Trophoblast cell (in vitro differentiated cells and primary cell): Measurements from ENCODE around the gene CTBP2.

ENCODE experiments used
- DNase-seq, 2 donors: peaks; one replicate each; pipeline ENCODE4 v3.0.0-alpha.2; 2016
- H2AFZ ChIP-seq: 2 replicates; pipeline ENCODE4 v1.6.1; 2013; ENCODE audit warnings: low read length, moderate library complexity, mild to moderate bottlenecking; ENCODE audit not compliant: insufficient read depth, poor library complexity
- H2AK5ac ChIP-seq: 2 replicates; pipeline ENCODE4 v1.6.1; 2013; ENCODE audit warnings: mild to moderate bottlenecking, low read length
- H2BK120ac ChIP-seq: 2 replicates; pipeline ENCODE4 v1.6.1; 2013; ENCODE audit warnings: low read length, mild to moderate bottlenecking, moderate library complexity; ENCODE audit not compliant: insufficient read depth, poor library complexity
- H2BK12ac ChIP-seq: 2 replicates; pipeline ENCODE4 v1.6.1; 2013; ENCODE audit warnings: mild to moderate bottlenecking, low read length, moderate library complexity
- H2BK5ac ChIP-seq: 2 replicates; pipeline ENCODE4 v1.6.1; 2013; ENCODE audit warnings: low read length, low read depth, moderate library complexity, mild to moderate bottlenecking; ENCODE audit not compliant: poor library complexity
- H3K14ac ChIP-seq: 2 replicates; pipeline ENCODE4 v1.6.1; 2013; ENCODE audit warnings: mild to moderate bottlenecking, low read length
- H3K18ac ChIP-seq: 2 replicates; pipeline ENCODE4 v1.6.1; 2013; ENCODE audit warnings: mild to moderate bottlenecking, low read length
- H3K23ac ChIP-seq: 2 replicates; pipeline ENCODE4 v1.6.1; 2013; ENCODE audit warnings: low read length
- H3K27ac ChIP-seq: 2 replicates; pipeline ENCODE4 v1.5.1; 2013; ENCODE audit warnings: low read depth, mild to moderate bottlenecking, inconsistent platforms, low read length, moderate library complexity
- H3K27me3 ChIP-seq: 2 replicates; pipeline ENCODE4 v1.6.1; 2013; ENCODE audit warnings: inconsistent platforms, mild to moderate bottlenecking, low read length, moderate library complexity; ENCODE audit not compliant: insufficient read depth
- H3K36me3 ChIP-seq, 2 experiments: 1 replicate in 1 of 2; 2 replicates in 1 of 2; pipeline ENCODE4 v1.6.1; 2013; ENCODE audit warnings: low read length in 2 of 2, mild to moderate bottlenecking in 2 of 2, moderate library complexity in 1 of 2; ENCODE audit not compliant: insufficient read depth in 2 of 2, control insufficient read depth in 1 of 2
- H3K4ac ChIP-seq: 2 replicates; pipeline ENCODE4 v1.6.1; 2013; ENCODE audit warnings: low read depth, mild to moderate bottlenecking, low read length, moderate library complexity
- H3K4me1 ChIP-seq, 2 experiments: 1 replicate in 1 of 2; 2 replicates in 1 of 2; pipeline ENCODE4 v1.6.1; 2013; ENCODE audit warnings: low read length in 2 of 2, mild to moderate bottlenecking in 2 of 2, moderate library complexity in 1 of 2; ENCODE audit not compliant: insufficient read depth in 2 of 2, control insufficient read depth in 1 of 2
- H3K4me2 ChIP-seq: 2 replicates; pipeline ENCODE4 v1.6.1; 2013; ENCODE audit warnings: inconsistent platforms, mild to moderate bottlenecking, low read length, moderate library complexity
- H3K4me3 ChIP-seq: 2 replicates; pipeline ENCODE4 v1.5.1; 2013; ENCODE audit warnings: mild to moderate bottlenecking, low read depth, low read length, inconsistent platforms
- H3K79me1 ChIP-seq: one replicate; pipeline ENCODE4 v1.6.1; 2013; ENCODE audit warnings: low read length
- H3K79me2 ChIP-seq: 2 replicates; pipeline ENCODE4 v1.6.1; 2013; ENCODE audit warnings: low read length, mild to moderate bottlenecking; ENCODE audit not compliant: control insufficient read depth, insufficient read depth, poor library complexity
- H3K9ac ChIP-seq: 2 replicates; pipeline ENCODE4 v1.6.1; 2013; ENCODE audit warnings: mild to moderate bottlenecking, low read length
- H3K9me3 ChIP-seq: 2 replicates; pipeline ENCODE4 v1.6.1; 2013; ENCODE audit warnings: low read depth, mild to moderate bottlenecking, control low read depth, inconsistent platforms, low read length; ENCODE audit not compliant: insufficient read depth
- H4K12ac ChIP-seq: 2 replicates; pipeline ENCODE4 v1.6.1; 2013; ENCODE audit warnings: low read depth, mild to moderate bottlenecking, low read length, moderate library complexity
- H4K8ac ChIP-seq: 2 replicates; pipeline ENCODE4 v1.6.1; 2013; ENCODE audit warnings: low read depth, mild to moderate bottlenecking, low read length, moderate library complexity
- H4K91ac ChIP-seq: one replicate; pipeline ENCODE4 v1.6.1; 2013; ENCODE audit warnings: low read depth, mild to moderate bottlenecking, low read length, moderate library complexity
- WGBS: extraction: QIAGEN DNeasy Blood & Tissue Kit; methylation state at CpG from one replicate; pipeline ENCODE4 v1.1.7; 2013; ENCODE audit warnings: missing lambda C conversion rate; ENCODE audit not compliant: insufficient read length, insufficient coverage; ENCODE audit errors: extremely low coverage; 5-methylcytosine and 5-hydroxymethylcytosine counted together

Gene CTBP2

GRCh38 chr10:124996854-124997215, 163.5 kb downstream of the CTBP2 start:
- no peak for DNase-seq
- no peaks in the 10 kb centered on the region for H3K79me2 ChIP-seq
- H2AK5ac ChIP-seq = no peak overlapping the region
- H3K27me3 ChIP-seq = no peaks in the 10 kb centered on the region
- H4K91ac ChIP-seq = no peak overlapping the region
- no peak overlapping the region for H2AFZ ChIP-seq
- no peak overlapping the region for H3K14ac ChIP-seq
- H3K9ac ChIP-seq = no peak overlapping the region
- no peaks in the 10 kb centered on the region for H3K4me1 ChIP-seq
- H3K4me3 ChIP-seq = no peak overlapping the region
- H4K12ac ChIP-seq = no peak overlapping the region
- H2BK5ac ChIP-seq = no peak overlapping the region
- no peaks in the 10 kb centered on the region for H3K79me1 ChIP-seq
- H3K27ac ChIP-seq = no peak overlapping the region
- no peak overlapping the region for H3K4ac ChIP-seq
- H3K4me2 ChIP-seq = no peak overlapping the region
- no peak overlapping the region for H3K23ac ChIP-seq
- no peak overlapping the region for H3K18ac ChIP-seq
- WGBS = no CpG with 5 or more reads among the region's 17 CpGs
- H3K9me3 ChIP-seq = peaks cover 3% of the 10 kb centered on the region
- H2BK120ac ChIP-seq = no peak overlapping the region
- H3K36me3 ChIP-seq = peaks cover 89 to 94% of the 10 kb centered on the region in 2 experiments
- H2BK12ac ChIP-seq = no peak overlapping the region
- H4K8ac ChIP-seq = no peak overlapping the region

- WGBS = no CpG with 5 or more reads among the region's 24 CpGs
Observed at GRCh38 chr10:124996127-124996853, 164.1 kb downstream of the CTBP2 start.

GRCh38 chr10:124995605-124996004, 164.8 kb downstream of the CTBP2 start:
- no peak for DNase-seq
- no peak overlapping the region for H4K8ac ChIP-seq
- H3K4me2 ChIP-seq = no peak overlapping the region
- H3K27me3 ChIP-seq = no peaks in the 10 kb centered on the region
- H3K9me3 ChIP-seq = peaks cover 3% of the 10 kb centered on the region
- H3K4me1 ChIP-seq = no peaks in the 10 kb centered on the region
- H3K36me3 ChIP-seq = peaks cover 91 to 94% of the 10 kb centered on the region in 2 experiments
- H3K79me1 ChIP-seq = no peaks in the 10 kb centered on the region
- H3K27ac ChIP-seq = no peak overlapping the region
- H3K9ac ChIP-seq = no peak overlapping the region
- no peak overlapping the region for H4K91ac ChIP-seq
- H2BK12ac ChIP-seq = no peak overlapping the region
- no peak overlapping the region for H3K14ac ChIP-seq
- H2BK5ac ChIP-seq = no peak overlapping the region
- WGBS = no CpG with 5 or more reads among the region's 11 CpGs
- H3K79me2 ChIP-seq = no peaks in the 10 kb centered on the region
- H4K12ac ChIP-seq = no peak overlapping the region
- H3K23ac ChIP-seq = no peak overlapping the region
- H2AK5ac ChIP-seq = no peak overlapping the region
- H3K18ac ChIP-seq = no peak overlapping the region
- no peak overlapping the region for H2BK120ac ChIP-seq
- H3K4me3 ChIP-seq = no peak overlapping the region
- no peak overlapping the region for H3K4ac ChIP-seq
- no peak overlapping the region for H2AFZ ChIP-seq

More at GRCh38 chr10:124996127-124996853, 164.1 kb downstream of the CTBP2 start:
- Histone ChIP-seq H2AFZ (no peak overlapping the region), H3K79me2 (no peaks in the 10 kb centered on the region), H3K4me1 (no peaks in the 10 kb centered on the region), H4K91ac (no peak overlapping the region), H4K12ac (no peak overlapping the region), H3K79me1 (no peaks in the 10 kb centered on the region), H2BK5ac (no peak overlapping the region), H2BK120ac (no peak overlapping the region), H3K18ac (no peak overlapping the region), H3K27me3 (no peaks in the 10 kb centered on the region), H3K4me3 (no peak overlapping the region), H3K9me3 (peaks cover 3% of the 10 kb centered on the region), H3K4ac (no peak overlapping the region), H3K14ac (no peak overlapping the region), H3K27ac (no peak overlapping the region), H4K8ac (no peak overlapping the region), H3K23ac (no peak overlapping the region), H2BK12ac (no peak overlapping the region), H3K4me2 (no peak overlapping the region), H3K36me3 (peaks cover 90 to 94% of the 10 kb centered on the region in 2 experiments), H3K9ac (no peak overlapping the region), H2AK5ac (no peak overlapping the region)
- DNase-seq = no peak

- Histone ChIP-seq H3K9ac (no peak overlapping the region), H2AFZ (no peak overlapping the region), H3K4ac (no peak overlapping the region), H2BK12ac (no peak overlapping the region), H4K8ac (no peak overlapping the region), H3K27me3 (no peaks in the 10 kb centered on the region), H3K4me2 (no peak overlapping the region), H4K91ac (no peak overlapping the region), H2BK120ac (no peak overlapping the region), H3K79me2 (no peaks in the 10 kb centered on the region), H3K23ac (no peak overlapping the region), H3K36me3 (peaks cover 86 to 89% of the 10 kb centered on the region in 2 experiments), H2BK5ac (no peak overlapping the region), H3K4me1 (no peaks in the 10 kb centered on the region), H4K12ac (no peak overlapping the region), H3K9me3 (peaks cover 3% of the 10 kb centered on the region), H3K27ac (no peak overlapping the region), H3K79me1 (no peaks in the 10 kb centered on the region), H3K18ac (no peak overlapping the region), H3K4me3 (no peak overlapping the region), H2AK5ac (no peak overlapping the region), H3K14ac (no peak overlapping the region)
- no CpG with 5 or more reads among the region's 31 CpGs for WGBS
- no peak for DNase-seq
Observed at GRCh38 chr10:124994573-124995473, 165.5 kb downstream of the CTBP2 start.
